Uterus (tissue), 2 donors: ENCODE measurements around the gene SLC25A26.

Source experiments
- POLR2A ChIP-seq, 2 donors: fragments of 450-650 bp; IDR thresholded peaks; one replicate each; pipeline ENCODE4 v1.6.1; 2016; ENCODE audit warnings: antibody characterized with exemption in 2 of 2, mild to moderate bottlenecking in 1 of 2, moderate library complexity in 1 of 2
- TF ChIP-seq, protein P1 (sequence below), 4 experiments: fragments of 200-600 bp in 2 of 4; fragments of 450-650 bp in 2 of 4; sonication (generic) in 2 of 4; IDR thresholded peaks; one replicate each; pipeline ENCODE4 v1.5.1; 2016 to 2019; ENCODE audit warnings: antibody characterized with exemption in 4 of 4, mild to moderate bottlenecking in 2 of 4, moderate library complexity in 1 of 4

DNA sequence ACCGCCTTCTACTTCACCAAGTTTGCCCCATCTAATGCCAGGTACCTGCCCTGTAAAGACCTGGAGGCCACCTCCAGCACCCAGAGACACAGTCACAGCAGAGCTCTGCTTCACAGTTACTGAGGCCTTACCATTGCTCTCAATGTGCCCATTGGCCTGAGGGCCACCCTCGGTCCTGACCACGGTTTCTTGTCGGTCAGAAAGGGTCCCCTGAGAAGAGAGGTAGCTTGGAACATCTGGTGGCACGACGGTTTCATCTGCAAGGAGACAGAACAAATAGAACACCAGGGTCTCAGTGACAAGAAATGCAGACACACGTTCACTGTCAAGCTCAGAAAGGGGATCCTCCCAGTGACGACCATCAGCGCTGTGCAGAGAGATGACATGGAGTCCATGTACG lies 161.3 kb downstream of the SLC25A26 start:
- TF ChIP-seq, protein P1, sequence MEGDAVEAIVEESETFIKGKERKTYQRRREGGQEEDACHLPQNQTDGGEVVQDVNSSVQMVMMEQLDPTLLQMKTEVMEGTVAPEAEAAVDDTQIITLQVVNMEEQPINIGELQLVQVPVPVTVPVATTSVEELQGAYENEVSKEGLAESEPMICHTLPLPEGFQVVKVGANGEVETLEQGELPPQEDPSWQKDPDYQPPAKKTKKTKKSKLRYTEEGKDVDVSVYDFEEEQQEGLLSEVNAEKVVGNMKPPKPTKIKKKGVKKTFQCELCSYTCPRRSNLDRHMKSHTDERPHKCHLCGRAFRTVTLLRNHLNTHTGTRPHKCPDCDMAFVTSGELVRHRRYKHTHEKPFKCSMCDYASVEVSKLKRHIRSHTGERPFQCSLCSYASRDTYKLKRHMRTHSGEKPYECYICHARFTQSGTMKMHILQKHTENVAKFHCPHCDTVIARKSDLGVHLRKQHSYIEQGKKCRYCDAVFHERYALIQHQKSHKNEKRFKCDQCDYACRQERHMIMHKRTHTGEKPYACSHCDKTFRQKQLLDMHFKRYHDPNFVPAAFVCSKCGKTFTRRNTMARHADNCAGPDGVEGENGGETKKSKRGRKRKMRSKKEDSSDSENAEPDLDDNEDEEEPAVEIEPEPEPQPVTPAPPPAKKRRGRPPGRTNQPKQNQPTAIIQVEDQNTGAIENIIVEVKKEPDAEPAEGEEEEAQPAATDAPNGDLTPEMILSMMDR (IDR thresholded peaks at IDR 0.05) = no peak
- no peak for TF ChIP-seq POLR2A (IDR thresholded peaks at IDR 0.05)
